ENCODE results near the gene CLEC3A.
A peak's percentile ranks its signal among the peaks of the same experiment; 100 is the strongest.
"Not testable (repeated sequence)": the region's sequence is repeated elsewhere in the genome, so short reads cannot be mapped to it uniquely, and the experiment has no call there.

The CLEC3A gene

GRCh38 chr16:77991701-77992100 is 30.6 kb upstream of the CLEC3A start:
- DNase-seq (ENCODE audit: low read depth, low spot score) = no peak
- no peak overlapping the region for H3K9ac ChIP-seq (ENCODE audit: insufficient read length)
- TF ChIP-seq FOXP2 (optimal IDR thresholded peaks at IDR 0.05; ENCODE audit: control extremely low read depth, extremely low read length, insufficient read depth) (no peak), EZH2 (IDR thresholded peaks at IDR 0.05) (no peak), POLR2AphosphoS5 (IDR thresholded peaks at IDR 0.05; ENCODE audit: borderline replicate concordance, low read depth, low read length) (no peak)
- H3K9me3 ChIP-seq (ENCODE audit: low read depth, low read length) = no peaks in the 10 kb centered on the region
- no peaks in the 10 kb centered on the region for H3K36me3 ChIP-seq (ENCODE audit: insufficient read depth, low read length)
- H3K27ac ChIP-seq = no peak overlapping the region
- H3K4me3 ChIP-seq = no peak overlapping the region

GRCh38 chr16:77992381-77992780 is 30.0 kb upstream of the CLEC3A start:
- not testable (repeated sequence) for H3K36me3 ChIP-seq (ENCODE audit: insufficient read depth, low read length); H3K9me3 ChIP-seq (ENCODE audit: low read depth, low read length); H3K27ac ChIP-seq; H3K4me3 ChIP-seq; H3K9ac ChIP-seq (ENCODE audit: insufficient read length); DNase-seq (ENCODE audit: low read depth, low spot score)

GRCh38 chr16:77993111-77993985 is 29.0 kb upstream of the CLEC3A start:
- no peak for DNase-seq (ENCODE audit: low read depth, low spot score)

GRCh38 chr16:77995843-77996455 is 26.4 kb upstream of the CLEC3A start:
- no peaks in the 10 kb centered on the region for H3K36me3 ChIP-seq (ENCODE audit: insufficient read depth, low read length)
- DNase-seq (ENCODE audit: low read depth, low spot score) = no peak
- no peak overlapping the region for H3K4me3 ChIP-seq
- H3K27ac ChIP-seq = no peak overlapping the region
- no peak overlapping the region for H3K9ac ChIP-seq (ENCODE audit: insufficient read length)
- no peak for TF ChIP-seq EZH2 (IDR thresholded peaks at IDR 0.05)
- no peak for TF ChIP-seq FOXP2 (optimal IDR thresholded peaks at IDR 0.05; ENCODE audit: control extremely low read depth, extremely low read length, insufficient read depth)
- TF ChIP-seq POLR2AphosphoS5 (IDR thresholded peaks at IDR 0.05; ENCODE audit: borderline replicate concordance, low read depth, low read length) = no peak
- no peaks in the 10 kb centered on the region for H3K9me3 ChIP-seq (ENCODE audit: low read depth, low read length)

More at GRCh38 chr16:77993111-77993985, 29.0 kb upstream of the CLEC3A start:
- no peak for TF ChIP-seq FOXP2 (optimal IDR thresholded peaks at IDR 0.05; ENCODE audit: control extremely low read depth, extremely low read length, insufficient read depth)
- no peak for TF ChIP-seq POLR2AphosphoS5 (IDR thresholded peaks at IDR 0.05; ENCODE audit: borderline replicate concordance, low read depth, low read length)
- no peak for TF ChIP-seq EZH2 (IDR thresholded peaks at IDR 0.05)
- Histone ChIP-seq H3K9ac (ENCODE audit: insufficient read length) (no peak overlapping the region), H3K9me3 (ENCODE audit: low read depth, low read length) (no peaks in the 10 kb centered on the region), H3K36me3 (ENCODE audit: insufficient read depth, low read length) (no peaks in the 10 kb centered on the region), H3K27ac (no peak overlapping the region), H3K4me3 (no peak overlapping the region)

- TF ChIP-seq EZH2 (IDR thresholded peaks at IDR 0.05) (no peak), FOXP2 (optimal IDR thresholded peaks at IDR 0.05; ENCODE audit: control extremely low read depth, extremely low read length, insufficient read depth) (no peak), POLR2AphosphoS5 (IDR thresholded peaks at IDR 0.05; ENCODE audit: borderline replicate concordance, low read depth, low read length) (no peak)
- DNase-seq (ENCODE audit: low read depth, low spot score) = no peak
- no peak overlapping the region for H3K27ac ChIP-seq
- H3K9ac ChIP-seq (ENCODE audit: insufficient read length) = no peak overlapping the region
- no peak overlapping the region for H3K4me3 ChIP-seq
- no peaks in the 10 kb centered on the region for H3K36me3 ChIP-seq (ENCODE audit: insufficient read depth, low read length)
- H3K9me3 ChIP-seq (ENCODE audit: low read depth, low read length) = no peaks in the 10 kb centered on the region
Measured at GRCh38 chr16:77998350-77999023, 23.9 kb upstream of the CLEC3A start.

GRCh38 chr16:78001451-78002025 is 20.8 kb upstream of the CLEC3A start:
- no peak for TF ChIP-seq FOXP2 (optimal IDR thresholded peaks at IDR 0.05; ENCODE audit: control extremely low read depth, extremely low read length, insufficient read depth)
- no peak for TF ChIP-seq EZH2 (IDR thresholded peaks at IDR 0.05)
- TF ChIP-seq POLR2AphosphoS5 (IDR thresholded peaks at IDR 0.05; ENCODE audit: borderline replicate concordance, low read depth, low read length) = no peak
- DNase-seq (ENCODE audit: low read depth, low spot score) = peak; percentile 18
- Histone ChIP-seq H3K9ac (ENCODE audit: insufficient read length) (no peak overlapping the region), H3K4me3 (peak overlapping the region; percentile 28; the same call in 1 of the 2 replicates), H3K9me3 (ENCODE audit: low read depth, low read length) (no peaks in the 10 kb centered on the region), H3K27ac (peak overlapping the region; percentile 60; the same call in 1 of the 2 replicates), H3K36me3 (ENCODE audit: insufficient read depth, low read length) (no peaks in the 10 kb centered on the region)

GRCh38 chr16:78002915-78003538 is 19.3 kb upstream of the CLEC3A start:
- Histone ChIP-seq H3K9me3 (ENCODE audit: low read depth, low read length) (no peaks in the 10 kb centered on the region), H3K27ac (no peak overlapping the region), H3K4me3 (no peak overlapping the region), H3K36me3 (ENCODE audit: insufficient read depth, low read length) (no peaks in the 10 kb centered on the region), H3K9ac (ENCODE audit: insufficient read length) (no peak overlapping the region)
- TF ChIP-seq EZH2 (IDR thresholded peaks at IDR 0.05) (no peak), FOXP2 (optimal IDR thresholded peaks at IDR 0.05; ENCODE audit: control extremely low read depth, extremely low read length, insufficient read depth) (no peak), POLR2AphosphoS5 (IDR thresholded peaks at IDR 0.05; ENCODE audit: borderline replicate concordance, low read depth, low read length) (no peak)
- DNase-seq (ENCODE audit: low read depth, low spot score) = peak; percentile 44

GRCh38 chr16:78004517-78004916 is 17.8 kb upstream of the CLEC3A start:
- Histone ChIP-seq H3K27ac (no peak overlapping the region), H3K4me3 (no peak overlapping the region), H3K9ac (ENCODE audit: insufficient read length) (no peak overlapping the region), H3K36me3 (ENCODE audit: insufficient read depth, low read length) (no peaks in the 10 kb centered on the region), H3K9me3 (ENCODE audit: low read depth, low read length) (no peaks in the 10 kb centered on the region)
- no peak for DNase-seq (ENCODE audit: low read depth, low spot score)
- no peak for TF ChIP-seq FOXP2 (optimal IDR thresholded peaks at IDR 0.05; ENCODE audit: control extremely low read depth, extremely low read length, insufficient read depth)
- no peak for TF ChIP-seq EZH2 (IDR thresholded peaks at IDR 0.05)
- TF ChIP-seq POLR2AphosphoS5 (IDR thresholded peaks at IDR 0.05; ENCODE audit: borderline replicate concordance, low read depth, low read length) = no peak

All from SK-N-MC (cell line).